GM15510 (cell line): ENCODE data around the gene ATXN7L1.

Experiments
- POLR2A ChIP-seq: IDR thresholded peaks from 3 replicates; pipeline ENCODE4 v1.6.1; 2011; ENCODE audit warnings: borderline replicate concordance; ENCODE audit not compliant: insufficient read length; ENCODE audit errors: extremely low read depth

ATXN7L1 gene

DNA sequence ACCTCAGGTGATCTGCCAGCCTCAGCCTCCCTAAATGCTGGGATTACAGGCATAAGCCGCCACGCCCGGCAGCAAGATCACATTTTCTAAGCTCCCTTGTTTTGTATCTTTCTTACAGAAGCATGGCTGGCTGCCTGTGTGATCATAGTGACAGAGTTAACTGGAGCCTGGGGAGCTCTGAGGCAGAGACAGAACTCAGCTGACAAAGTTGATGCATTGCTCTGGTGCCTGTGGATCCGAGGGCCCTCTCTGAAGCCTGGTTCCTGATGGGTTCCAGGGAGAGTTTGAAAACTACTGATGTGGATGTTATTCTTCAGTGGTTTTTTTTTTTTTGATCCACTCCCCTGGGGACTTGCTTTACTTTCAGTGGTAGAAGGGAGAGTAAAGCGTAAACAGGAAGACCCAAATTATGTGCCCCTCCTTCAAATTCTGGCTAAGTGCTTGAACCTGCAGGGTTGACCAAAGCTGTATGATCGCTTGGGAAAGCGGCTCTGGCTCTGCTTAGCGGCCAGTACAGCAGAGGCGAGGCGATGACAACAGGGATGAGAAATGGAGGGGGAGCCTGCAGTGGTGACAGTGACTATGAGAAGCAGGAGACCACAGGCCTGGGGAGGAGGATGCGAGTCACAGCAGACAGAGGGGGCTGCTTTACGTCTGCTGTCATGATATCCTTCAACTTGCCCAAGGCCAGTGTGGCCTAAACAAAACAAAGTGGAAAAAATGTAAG is 288.3 kb downstream of the ATXN7L1 start:
- TF ChIP-seq POLR2A = no peak

DNA sequence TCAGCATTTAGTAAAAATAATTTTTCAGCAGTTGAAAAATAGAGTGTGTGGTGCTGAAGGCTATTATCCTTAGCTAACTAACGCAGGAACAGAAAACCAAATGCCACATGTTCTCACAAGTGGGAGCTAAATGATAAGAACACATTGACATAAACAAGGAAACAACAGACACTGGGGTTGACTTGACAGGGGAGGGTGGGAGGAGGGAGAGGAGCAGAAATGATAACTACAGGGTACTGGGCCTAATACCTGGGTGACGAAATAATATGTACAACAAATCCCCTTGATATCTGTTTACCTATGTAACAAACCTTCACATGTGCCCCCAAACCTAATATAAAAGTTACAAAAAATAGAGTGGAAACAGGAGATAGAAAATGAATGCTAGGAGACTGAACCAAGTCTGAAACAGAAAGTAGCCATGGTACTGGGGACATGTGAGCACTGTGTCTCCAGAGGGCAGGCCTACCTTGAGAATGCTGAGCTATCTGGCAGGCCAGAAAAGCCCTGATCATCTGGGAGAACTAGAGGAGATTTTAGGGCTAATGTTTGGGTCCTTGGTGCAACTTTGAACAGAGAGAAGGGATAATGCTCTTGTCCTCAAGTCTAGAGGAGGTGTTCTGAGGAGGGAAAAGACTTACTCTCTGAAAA is 290.4 kb downstream of the ATXN7L1 start:
- TF ChIP-seq POLR2A = no peak

DNA sequence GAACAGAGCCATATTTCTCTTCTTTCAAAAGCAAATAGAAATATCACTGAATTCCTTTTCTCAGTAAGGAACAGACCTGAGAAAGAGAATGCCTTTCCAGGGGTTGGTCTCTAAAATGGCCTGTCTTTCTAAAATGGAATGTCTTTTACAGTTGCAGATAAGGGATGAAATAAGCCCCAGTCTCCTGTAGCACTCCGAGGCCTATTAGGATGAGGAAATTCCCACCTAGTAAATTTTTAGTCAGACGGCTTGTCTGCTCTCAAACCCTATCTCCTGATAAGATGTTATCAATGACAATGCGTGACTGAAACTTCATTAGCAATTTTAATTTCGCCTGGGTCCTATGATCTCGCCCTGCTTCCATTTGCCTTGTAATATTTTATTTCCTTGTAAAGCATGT is 292.2 kb downstream of the ATXN7L1 start:
- no peak for TF ChIP-seq POLR2A

DNA sequence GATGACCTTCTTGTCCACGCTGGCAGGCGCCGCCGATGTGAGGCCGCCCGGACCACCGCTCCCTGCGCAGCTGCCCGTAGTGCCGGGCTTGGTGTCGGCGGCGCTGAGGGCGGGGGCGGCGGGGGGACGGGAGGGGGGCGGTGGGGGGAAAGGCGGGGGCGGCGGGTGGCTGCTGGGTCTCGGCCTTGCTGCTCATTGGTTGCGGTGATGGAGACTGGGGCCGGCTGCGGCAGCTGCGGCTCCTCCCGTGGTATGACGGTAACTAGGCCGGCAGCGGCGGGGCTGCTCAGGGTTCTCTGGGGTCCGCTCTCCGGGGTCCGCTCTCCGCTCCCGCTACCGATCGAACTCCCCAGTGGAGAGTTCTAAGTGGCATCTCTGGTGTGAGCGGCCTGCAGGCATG is 293.3 kb downstream of the ATXN7L1 start:
- TF ChIP-seq POLR2A = no peak

DNA sequence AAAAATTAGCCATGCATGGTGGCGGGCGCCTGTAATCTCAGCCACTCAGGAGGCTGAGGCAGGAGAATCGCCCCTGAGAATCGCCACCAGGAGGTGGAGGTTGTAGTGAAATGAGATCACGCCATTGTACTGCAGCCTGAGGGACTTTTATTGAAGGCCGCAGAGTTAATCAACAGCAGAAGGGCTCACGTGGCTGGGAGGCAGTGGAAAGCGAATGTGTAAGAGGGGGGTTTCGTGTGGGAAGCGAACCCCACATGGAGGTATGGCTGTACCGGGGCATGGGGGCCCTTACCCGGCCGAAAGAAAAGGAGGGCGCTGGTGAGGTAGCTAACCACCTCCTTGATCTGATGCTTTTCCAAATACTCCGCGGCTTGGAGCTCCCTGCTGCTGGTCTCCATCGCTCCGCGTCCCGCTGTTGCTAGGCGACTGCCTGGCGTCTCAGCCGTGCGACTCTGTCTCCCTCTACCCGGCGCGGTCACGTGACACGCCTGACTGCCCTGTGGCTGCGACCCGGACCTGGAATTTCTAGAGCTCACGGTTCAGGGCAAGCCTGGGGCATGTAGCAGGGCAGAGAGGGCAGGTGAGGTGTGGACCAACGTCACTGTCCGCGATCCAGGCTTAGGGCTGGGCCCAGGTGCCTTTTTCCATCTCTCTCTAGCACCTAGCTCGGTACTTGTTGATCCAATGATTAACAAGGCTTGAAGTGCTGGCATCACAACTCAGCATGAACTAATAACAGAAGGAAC is 295.2 kb downstream of the ATXN7L1 start, which contains the start of gene EFCAB10:
TSS of gene EFCAB10 (minus strand) at position 428 of the 746 bp plus-strand sequence. CDS start at position 398, 30 bp downstream.
- no peak for TF ChIP-seq POLR2A

DNA sequence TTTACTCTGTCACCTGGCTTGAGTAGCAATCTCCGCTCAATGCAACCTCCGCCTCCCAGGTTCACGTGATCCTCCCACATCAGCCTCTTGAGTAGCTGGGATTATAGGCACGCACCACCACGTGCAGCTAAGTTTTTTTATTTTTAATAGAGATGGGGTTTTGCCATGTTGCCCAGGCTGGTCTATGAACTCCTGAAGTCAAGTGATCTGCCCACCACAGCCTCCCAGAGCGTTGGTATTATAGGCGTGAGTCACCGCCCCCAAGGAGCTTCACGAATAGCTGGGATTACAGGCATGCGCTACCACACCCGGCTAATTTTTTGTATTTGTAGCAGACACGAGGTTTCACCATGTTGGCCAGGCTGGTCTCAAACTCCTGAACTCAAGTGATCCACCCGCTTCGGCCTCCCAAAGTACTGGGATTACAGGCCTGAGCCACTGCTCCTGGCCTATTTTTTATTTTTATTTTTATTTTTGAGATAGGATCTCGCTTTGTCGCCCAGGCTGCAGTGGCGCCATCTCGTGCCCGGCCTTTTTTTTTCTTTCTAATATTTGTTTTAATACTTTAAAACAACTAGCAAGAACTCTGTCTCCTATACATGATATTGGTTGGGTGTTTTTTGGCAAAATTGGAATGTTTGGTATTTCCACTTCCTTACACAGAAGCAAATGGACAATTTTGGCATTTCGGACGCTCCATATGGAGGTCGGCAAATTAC is 296.2 kb downstream of the ATXN7L1 start:
- no peak for TF ChIP-seq POLR2A

DNA sequence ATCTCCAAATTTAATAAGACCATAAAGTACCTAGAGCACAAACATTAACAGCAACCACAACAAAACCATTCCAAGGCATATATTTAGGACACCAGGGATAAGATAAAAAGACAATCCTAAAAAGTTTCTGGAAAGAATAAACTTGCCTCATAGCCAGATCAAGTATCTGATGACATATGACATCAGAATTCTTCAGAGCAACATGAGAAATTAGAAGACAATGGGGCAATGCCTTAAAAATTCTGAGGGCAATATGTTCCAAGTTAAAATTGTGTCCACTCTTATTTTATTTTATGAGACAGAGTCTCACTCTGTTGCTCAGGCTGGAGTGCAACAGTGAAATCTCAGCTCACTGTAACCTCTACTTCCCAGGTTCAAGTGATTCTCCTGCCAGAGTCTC is 297.9 kb downstream of the ATXN7L1 start:
- TF ChIP-seq POLR2A = no peak

DNA sequence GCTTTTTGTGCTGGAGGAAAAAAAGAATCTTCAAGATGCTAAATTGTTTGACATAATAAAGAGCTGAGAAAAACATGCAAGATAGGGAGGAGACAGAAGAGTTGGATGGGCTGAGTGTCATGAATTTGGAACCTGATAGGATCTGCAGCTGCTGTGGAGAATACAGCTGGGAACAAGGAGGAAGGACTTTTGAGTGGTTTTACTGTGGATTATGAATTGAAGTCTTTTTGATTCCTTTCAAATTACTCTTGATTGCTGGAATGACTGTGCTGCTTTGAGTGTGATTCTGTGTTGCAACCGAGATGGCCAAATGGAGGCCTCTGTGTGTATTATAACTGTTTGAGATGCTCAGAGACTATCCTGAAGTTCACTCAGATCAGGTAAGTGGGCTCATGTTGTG is 299.1 kb downstream of the ATXN7L1 start:
- no peak for TF ChIP-seq POLR2A

DNA sequence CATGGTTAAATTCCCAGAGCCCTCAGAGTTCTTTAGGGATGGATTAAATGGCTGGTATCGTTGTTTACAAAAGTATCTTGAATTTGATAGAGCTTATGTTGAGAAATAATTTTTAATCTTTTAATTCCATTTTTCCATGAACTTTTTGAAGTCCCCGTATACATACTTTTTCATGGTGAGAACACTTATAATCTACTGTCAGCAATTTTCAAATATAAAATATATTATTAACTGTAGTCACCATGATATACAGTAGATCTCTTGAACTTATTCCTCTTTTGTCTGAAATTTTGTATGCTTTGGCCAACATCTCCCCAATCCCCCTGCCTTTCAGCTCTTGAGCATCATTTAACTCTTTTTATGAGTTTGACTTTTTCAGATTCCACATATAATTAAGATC is 304.5 kb downstream of the ATXN7L1 start:
- no peak for TF ChIP-seq POLR2A

DNA sequence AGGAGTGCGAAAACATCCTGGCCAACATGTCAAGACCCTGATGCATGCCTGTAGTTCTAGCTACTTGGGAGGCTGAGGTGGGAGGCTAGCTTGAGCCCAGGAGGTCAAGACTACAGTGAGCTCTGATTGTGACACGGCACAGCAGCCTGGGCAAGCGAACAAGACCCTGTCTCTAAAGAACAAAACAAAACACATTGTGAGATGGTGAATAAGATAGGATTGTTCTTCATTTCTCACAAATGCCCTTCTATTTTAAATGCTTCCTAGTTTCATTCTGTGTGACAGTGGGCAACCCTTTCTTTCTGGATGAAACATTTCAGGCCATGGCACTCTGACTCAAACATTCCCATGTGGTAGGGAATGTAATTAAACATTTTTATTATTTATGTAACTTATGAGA is 308.6 kb downstream of the ATXN7L1 start:
- no peak for TF ChIP-seq POLR2A

DNA sequence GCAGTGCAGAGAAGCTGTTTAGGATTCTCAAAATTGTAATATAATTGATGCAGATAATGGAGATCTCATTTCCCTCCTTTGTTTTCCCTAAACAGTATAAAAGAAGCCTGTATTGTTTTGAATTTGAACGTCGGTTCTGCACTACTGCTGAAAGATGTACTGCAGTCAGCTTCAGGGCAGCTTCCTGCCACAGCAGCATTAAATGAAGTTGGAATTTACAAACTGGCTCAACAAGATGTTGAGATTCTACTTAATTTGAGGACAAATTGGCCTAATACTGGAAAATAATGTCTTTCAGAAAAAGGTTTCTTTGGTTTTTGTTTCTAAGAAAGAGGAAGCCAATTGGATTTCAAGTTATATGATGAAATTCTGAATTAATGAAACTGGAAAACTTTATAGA is 309.4 kb downstream of the ATXN7L1 start:
- no peak for TF ChIP-seq POLR2A

DNA sequence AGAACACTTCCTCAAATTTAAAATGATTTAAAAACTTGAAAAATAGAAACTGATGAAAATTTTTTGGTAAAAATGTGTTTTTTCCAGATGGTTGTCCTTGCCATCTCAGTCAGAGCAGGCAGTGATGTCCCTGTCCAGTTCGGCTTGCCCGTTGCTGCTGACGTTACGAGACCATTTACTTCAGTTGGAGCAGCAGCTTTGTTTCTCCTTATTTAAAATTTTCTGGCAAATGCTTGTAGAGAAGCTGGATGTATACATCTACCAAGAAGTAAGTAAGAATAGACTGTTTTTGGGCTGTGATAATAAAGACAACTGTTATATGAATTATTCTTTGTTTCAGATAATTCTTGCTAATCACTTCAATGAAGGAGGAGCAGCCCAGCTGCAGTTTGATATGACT is 311.2 kb downstream of the ATXN7L1 start:
- no peak for TF ChIP-seq POLR2A

DNA sequence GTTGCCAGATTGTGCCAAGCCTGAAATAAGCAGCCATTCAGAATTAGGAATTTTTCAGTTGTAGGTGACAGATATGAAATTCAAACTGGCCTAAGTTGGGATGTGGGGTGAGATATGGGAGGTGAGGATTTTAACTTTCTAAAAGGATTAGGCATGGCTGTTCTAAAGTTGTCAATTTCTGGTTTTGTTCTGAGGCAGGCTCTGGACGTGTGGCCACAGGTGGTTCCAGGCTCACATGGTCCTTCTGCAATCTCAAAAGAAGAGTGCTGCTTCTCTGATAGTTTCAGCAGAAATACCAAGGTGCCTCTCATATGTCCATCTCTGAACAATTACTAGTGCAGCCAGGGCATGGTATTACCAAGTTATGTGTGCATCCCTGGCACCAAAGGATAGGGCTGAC is 316.5 kb downstream of the ATXN7L1 start:
- TF ChIP-seq POLR2A = no peak
